Endodermal cell (in vitro differentiated cells): ENCODE measurements around the gene COTL1. TPM values are rescaled to one million over a fixed set of nuclear protein-coding genes. Genes with fewer than 3 reads are reported as not detected.

Source experiments
- DNase-seq: peaks from one replicate; pipeline ENCODE4 v3.0.0-alpha.2; 2017
- H3K27ac ChIP-seq: 2 replicates; pipeline ENCODE4 v1.5.1; 2013; ENCODE audit warnings: mild to moderate bottlenecking, low read depth, low read length, moderate library complexity
- H3K27me3 ChIP-seq: 2 replicates; pipeline ENCODE4 v1.6.1; 2013; ENCODE audit warnings: mild to moderate bottlenecking, low read length, moderate library complexity; ENCODE audit not compliant: insufficient read depth, control insufficient read depth, poor library complexity, severe bottlenecking
- H3K36me3 ChIP-seq: 2 replicates; pipeline ENCODE4 v1.7.0; 2013; ENCODE audit warnings: mild to moderate bottlenecking, low read length, moderate library complexity; ENCODE audit not compliant: control insufficient read depth, insufficient read depth
- H3K4me1 ChIP-seq: one replicate; pipeline ENCODE4 v1.7.0; 2013; ENCODE audit warnings: low read length; ENCODE audit not compliant: control insufficient read depth, insufficient read depth
- H3K4me3 ChIP-seq: 2 replicates; pipeline ENCODE4 v1.5.1; 2013; ENCODE audit warnings: mild to moderate bottlenecking, low read length, moderate library complexity
- H3K9ac ChIP-seq: 2 replicates; pipeline ENCODE4 v1.6.1; 2013; ENCODE audit warnings: mild to moderate bottlenecking, low read length, moderate library complexity; ENCODE audit not compliant: poor library complexity, severe bottlenecking; ENCODE audit errors: extremely low read depth
- H3K9me3 ChIP-seq: 2 replicates; pipeline ENCODE4 v1.6.1; 2013; ENCODE audit warnings: mild to moderate bottlenecking, low read length, moderate library complexity; ENCODE audit not compliant: control insufficient read depth
- H3K27ac Mint-ChIP-seq: 2 replicates; pipeline ENCODE4 v1.8.0; 2020; ENCODE audit warnings: mixed read lengths
- H3K27me3 Mint-ChIP-seq: 2 replicates; pipeline ENCODE4 v1.8.0; 2021; ENCODE audit warnings: mild to moderate bottlenecking, mixed read lengths; ENCODE audit not compliant: insufficient read depth
- H3K36me3 Mint-ChIP-seq: 2 replicates; pipeline ENCODE4 v1.8.0; 2020; ENCODE audit warnings: low read depth, mixed read lengths
- H3K4me1 Mint-ChIP-seq: 2 replicates; pipeline ENCODE4 v1.8.0; 2020; ENCODE audit warnings: mixed read lengths
- H3K4me3 Mint-ChIP-seq: 2 replicates; pipeline ENCODE4 v1.8.0; 2020; ENCODE audit warnings: mild to moderate bottlenecking, moderate library complexity, mixed read lengths
- H3K9me3 Mint-ChIP-seq: 2 replicates; pipeline ENCODE4 v1.8.0; 2020; ENCODE audit warnings: mild to moderate bottlenecking, mixed read lengths
- WGBS, 2 experiments: methylation state at CpG; one replicate each; pipeline versions ENCODE4 v1.1.5 to v1.1.7; 2013; ENCODE audit warnings: missing lambda C conversion rate in 2 of 2, mixed read lengths in 1 of 2; ENCODE audit not compliant: insufficient coverage in 1 of 2, insufficient read length in 1 of 2; 5-methylcytosine and 5-hydroxymethylcytosine counted together
- total RNA-seq, 2 donors: library from RNA; stranded (reverse); fragmentation: NEBNext Ultra II Directional in 1 of 2; extraction: Animal tissue kit (Norgen Biotek cat#: 25700) in 1 of 2; gene quantifications; 2 replicates in 1 of 2; 3 replicates in 1 of 2; pipeline ENCODE4 v1.2.1, GENCODE V29; 2021
- TF ChIP-seq, protein P1 (sequence below): fragments of 200-600 bp; sonication (generic); conservative IDR thresholded peaks from 2 replicates; pipeline ENCODE4 v1.5.0; 2021; ENCODE audit warnings: antibody characterized with exemption, mild to moderate bottlenecking

Gene COTL1
- total RNA-seq, 2 donors from 2014 or later: 33.4 to 34.9 TPM

- H3K4me1 Mint-ChIP-seq: peaks cover 15% of the 10 kb centered on the region
- Histone ChIP-seq H3K27ac (peak overlapping the region; percentile 25), H3K4me1 (no peaks in the 10 kb centered on the region), H3K4me3 (peak overlapping the region; percentile 68), H3K27me3 (peaks cover 13% of the 10 kb centered on the region), H3K36me3 (no peaks in the 10 kb centered on the region), H3K9ac (peak overlapping the region; percentile 39), H3K9me3 (no peaks in the 10 kb centered on the region)
- peak overlapping the region; percentile 78 for H3K4me3 Mint-ChIP-seq
- peak overlapping the region; percentile 93 for H3K27ac Mint-ChIP-seq
- H3K9me3 Mint-ChIP-seq: no peaks in the 10 kb centered on the region
- H3K36me3 Mint-ChIP-seq: no peaks in the 10 kb centered on the region
- DNase-seq: peak; percentile 93
- H3K27me3 Mint-ChIP-seq: peaks cover 22% of the 10 kb centered on the region
- TF ChIP-seq, protein P1, sequence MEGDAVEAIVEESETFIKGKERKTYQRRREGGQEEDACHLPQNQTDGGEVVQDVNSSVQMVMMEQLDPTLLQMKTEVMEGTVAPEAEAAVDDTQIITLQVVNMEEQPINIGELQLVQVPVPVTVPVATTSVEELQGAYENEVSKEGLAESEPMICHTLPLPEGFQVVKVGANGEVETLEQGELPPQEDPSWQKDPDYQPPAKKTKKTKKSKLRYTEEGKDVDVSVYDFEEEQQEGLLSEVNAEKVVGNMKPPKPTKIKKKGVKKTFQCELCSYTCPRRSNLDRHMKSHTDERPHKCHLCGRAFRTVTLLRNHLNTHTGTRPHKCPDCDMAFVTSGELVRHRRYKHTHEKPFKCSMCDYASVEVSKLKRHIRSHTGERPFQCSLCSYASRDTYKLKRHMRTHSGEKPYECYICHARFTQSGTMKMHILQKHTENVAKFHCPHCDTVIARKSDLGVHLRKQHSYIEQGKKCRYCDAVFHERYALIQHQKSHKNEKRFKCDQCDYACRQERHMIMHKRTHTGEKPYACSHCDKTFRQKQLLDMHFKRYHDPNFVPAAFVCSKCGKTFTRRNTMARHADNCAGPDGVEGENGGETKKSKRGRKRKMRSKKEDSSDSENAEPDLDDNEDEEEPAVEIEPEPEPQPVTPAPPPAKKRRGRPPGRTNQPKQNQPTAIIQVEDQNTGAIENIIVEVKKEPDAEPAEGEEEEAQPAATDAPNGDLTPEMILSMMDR: no peak
- WGBS, 2 experiments: 17 to 23% methylated on average over 8 to 12 of the region's 12 CpGs
Measured at GRCh38 chr16:84618581-84619460, 943 bp upstream of the COTL1 start.

DNA sequence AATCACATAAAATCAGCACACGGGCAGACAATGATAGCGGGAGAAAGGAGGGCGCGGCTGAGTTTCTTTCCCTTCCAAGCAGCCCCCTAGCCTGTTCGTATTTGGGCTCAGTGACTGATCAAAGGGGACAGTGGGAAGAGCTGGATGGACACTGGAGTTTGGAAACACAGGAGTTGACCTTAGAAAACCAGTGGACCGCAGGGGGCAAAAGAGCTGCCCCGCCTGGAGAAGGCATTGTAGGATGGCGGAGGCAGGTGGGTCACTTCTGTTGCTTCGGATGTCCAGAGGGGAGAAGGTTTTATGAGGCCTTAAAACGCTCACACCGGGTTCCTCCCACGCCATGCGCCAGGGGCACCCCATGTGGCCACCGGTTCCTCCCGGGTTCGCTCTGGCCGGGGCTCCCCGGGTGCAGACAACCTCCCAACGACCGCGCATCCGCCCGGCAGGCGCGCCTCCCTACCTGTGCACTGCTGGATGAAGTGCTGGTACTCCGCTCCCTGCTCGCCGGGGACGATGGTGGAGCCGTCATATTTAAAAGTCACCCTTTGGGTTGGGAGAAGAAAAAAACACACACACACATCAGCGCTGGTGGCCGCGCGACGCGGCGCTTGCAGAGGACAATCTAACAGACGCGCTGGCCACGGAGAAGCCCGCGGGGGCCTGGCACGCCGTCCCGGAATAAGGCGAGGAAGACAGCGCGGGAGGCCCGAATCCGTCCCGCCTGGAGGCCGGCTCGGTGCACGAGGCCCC, 662 bp downstream of the COTL1 start:
- no peaks in the 10 kb centered on the region for H3K9me3 ChIP-seq
- peak; percentile 80 for DNase-seq
- no peaks in the 10 kb centered on the region for H3K4me1 ChIP-seq
- WGBS, 2 experiments: 2 to 5% methylated on average over 16 to 54 of the region's 54 CpGs
- Mint-ChIP-seq H3K27me3 (peaks cover 22% of the 10 kb centered on the region), H3K36me3 (no peaks in the 10 kb centered on the region), H3K9me3 (no peaks in the 10 kb centered on the region), H3K27ac (no peak overlapping the region), H3K4me3 (peak overlapping the region; percentile 78), H3K4me1 (peaks cover 15% of the 10 kb centered on the region)
- H3K4me3 ChIP-seq: peak overlapping the region; percentile 87
- H3K27me3 ChIP-seq: peaks cover 13% of the 10 kb centered on the region
- H3K36me3 ChIP-seq: no peaks in the 10 kb centered on the region
- peak overlapping the region; percentile 30 for H3K9ac ChIP-seq
- TF ChIP-seq, protein P1: no peak
- no peak overlapping the region for H3K27ac ChIP-seq

- H3K27ac ChIP-seq: no peak overlapping the region
- 46 to 52% methylated on average over 8 to 13 of the region's 13 CpGs for WGBS, 2 experiments
- H3K4me1 ChIP-seq: no peaks in the 10 kb centered on the region
- H3K4me3 Mint-ChIP-seq: peak overlapping the region; percentile 78
- no peaks in the 10 kb centered on the region for H3K36me3 Mint-ChIP-seq
- DNase-seq: no peak
- H3K27me3 ChIP-seq: peaks cover 13% of the 10 kb centered on the region
- peaks cover 22% of the 10 kb centered on the region for H3K27me3 Mint-ChIP-seq
- no peaks in the 10 kb centered on the region for H3K9me3 Mint-ChIP-seq
- TF ChIP-seq, protein P1: no peak
- H3K9ac ChIP-seq: no peak overlapping the region
- peaks cover 12% of the 10 kb centered on the region for H3K4me1 Mint-ChIP-seq
- H3K4me3 ChIP-seq: peak overlapping the region; percentile 87
- no peak overlapping the region for H3K27ac Mint-ChIP-seq
- no peaks in the 10 kb centered on the region for H3K36me3 ChIP-seq
- no peaks in the 10 kb centered on the region for H3K9me3 ChIP-seq
Measured at GRCh38 chr16:84616515-84616914, 1.4 kb downstream of the COTL1 start.
